ENCODE results near the gene LAMA3. TPM values are rescaled to one million over a fixed set of nuclear protein-coding genes. Genes with fewer than 3 reads are reported as not detected.

The LAMA3 gene
- total and polyA plus RNA-seq, 10 of the 15 experiments (the other 5 are each of a cell fraction or from before 2014, with no cell fraction given) = 0.37 to 6.5 (median 5.4) TPM

GRCh38 chr18:23725827-23726661, 36.8 kb downstream of the LAMA3 start (continued):
- TF ChIP-seq, protein P1, sequence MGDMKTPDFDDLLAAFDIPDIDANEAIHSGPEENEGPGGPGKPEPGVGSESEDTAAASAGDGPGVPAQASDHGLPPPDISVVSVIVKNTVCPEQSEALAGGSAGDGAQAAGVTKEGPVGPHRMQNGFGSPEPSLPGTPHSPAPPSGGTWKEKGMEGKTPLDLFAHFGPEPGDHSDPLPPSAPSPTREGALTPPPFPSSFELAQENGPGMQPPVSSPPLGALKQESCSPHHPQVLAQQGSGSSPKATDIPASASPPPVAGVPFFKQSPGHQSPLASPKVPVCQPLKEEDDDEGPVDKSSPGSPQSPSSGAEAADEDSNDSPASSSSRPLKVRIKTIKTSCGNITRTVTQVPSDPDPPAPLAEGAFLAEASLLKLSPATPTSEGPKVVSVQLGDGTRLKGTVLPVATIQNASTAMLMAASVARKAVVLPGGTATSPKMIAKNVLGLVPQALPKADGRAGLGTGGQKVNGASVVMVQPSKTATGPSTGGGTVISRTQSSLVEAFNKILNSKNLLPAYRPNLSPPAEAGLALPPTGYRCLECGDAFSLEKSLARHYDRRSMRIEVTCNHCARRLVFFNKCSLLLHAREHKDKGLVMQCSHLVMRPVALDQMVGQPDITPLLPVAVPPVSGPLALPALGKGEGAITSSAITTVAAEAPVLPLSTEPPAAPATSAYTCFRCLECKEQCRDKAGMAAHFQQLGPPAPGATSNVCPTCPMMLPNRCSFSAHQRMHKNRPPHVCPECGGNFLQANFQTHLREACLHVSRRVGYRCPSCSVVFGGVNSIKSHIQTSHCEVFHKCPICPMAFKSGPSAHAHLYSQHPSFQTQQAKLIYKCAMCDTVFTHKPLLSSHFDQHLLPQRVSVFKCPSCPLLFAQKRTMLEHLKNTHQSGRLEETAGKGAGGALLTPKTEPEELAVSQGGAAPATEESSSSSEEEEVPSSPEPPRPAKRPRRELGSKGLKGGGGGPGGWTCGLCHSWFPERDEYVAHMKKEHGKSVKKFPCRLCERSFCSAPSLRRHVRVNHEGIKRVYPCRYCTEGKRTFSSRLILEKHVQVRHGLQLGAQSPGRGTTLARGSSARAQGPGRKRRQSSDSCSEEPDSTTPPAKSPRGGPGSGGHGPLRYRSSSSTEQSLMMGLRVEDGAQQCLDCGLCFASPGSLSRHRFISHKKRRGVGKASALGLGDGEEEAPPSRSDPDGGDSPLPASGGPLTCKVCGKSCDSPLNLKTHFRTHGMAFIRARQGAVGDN (IDR thresholded peaks at IDR 0.05) = no peak
- no peak for TF ChIP-seq RFX5 (IDR thresholded peaks at IDR 0.05; ENCODE audit: low read depth, low read length)
- TF ChIP-seq POU2F2 (IDR thresholded peaks at IDR 0.05; ENCODE audit: borderline replicate concordance, low read depth, low read length) = no peak

GRCh38 chr18:23727707-23728493, 38.6 kb downstream of the LAMA3 start:
- Histone ChIP-seq H4K20me1 (ENCODE audit: control insufficient read depth, insufficient read depth) (no peaks in the 10 kb centered on the region), H3K4me2 (ENCODE audit: control insufficient read depth, insufficient read depth) (no peak overlapping the region), H2AFZ (ENCODE audit: control insufficient read depth, low read depth, low read length) (no peak overlapping the region), H3K4me3 (no peak overlapping the region), H3K4me1 (ENCODE audit: control insufficient read depth, insufficient read depth, low read length) (no peaks in the 10 kb centered on the region), H3K79me2 (ENCODE audit: control insufficient read depth, insufficient read depth, low read length) (no peaks in the 10 kb centered on the region), H3K9me3 (replicated peaks; ENCODE audit: control insufficient read depth, insufficient read depth, low read length) (no peaks in the 10 kb centered on the region; the same call in 2 of the 3 replicates), H3K9ac (ENCODE audit: control insufficient read depth, insufficient read depth, low read length) (no peak overlapping the region), H3K27me3 (replicated peaks in 1 of 2; ENCODE audit: control insufficient read depth in 2 of 2, insufficient read depth in 2 of 2, low read length in 1 of 2) (peaks cover 0 to 7% of the 10 kb centered on the region in 2 experiments; a peak in 2 of 4 replicates), H3K36me3 (ENCODE audit: control insufficient read depth in 2 of 2, insufficient read depth in 2 of 2, low read length in 1 of 2) (no peaks in the 10 kb centered on the region), H3K27ac (ENCODE audit: control insufficient read depth, insufficient read depth) (no peak overlapping the region)
- BruUV-seq (replicated peaks) = no TSS peak
- SMC1A ChIA-PET (ENCODE audit: uncharacterized antibody, unreplicated experiment) = interaction anchor here (1.1 kb wide), 1 partner anchor 10 kb away, joined by 3 read pairs; no protein-coding TSS in a partner anchor
- in situ Hi-C loops (cut with MboI) = no loop called here
- CTCF ChIA-PET = no interaction called here
- WGBS (ENCODE audit: insufficient coverage, insufficient replicate concordance, low lambda C conversion rate, missing lambda C conversion rate) = 16% methylated on average over 6 of the region's 6 CpGs
- intact Hi-C loops (cut with micrococcal nuclease; ENCODE audit: unreplicated experiment) = loop anchor here (5.0 kb wide), 1 partner anchor 49 kb away; no protein-coding TSS in a partner anchor
- TF ChIP-seq ZSCAN29 (IDR thresholded peaks at IDR 0.05) (no peak), YBX1 (IDR thresholded peaks at IDR 0.05) (no peak), SUPT20H (IDR thresholded peaks at IDR 0.05; ENCODE audit: borderline replicate concordance, control insufficient read depth, low read depth, low read length) (no peak), IKZF2 (IDR thresholded peaks at IDR 0.05) (no peak), TCF12 (IDR thresholded peaks at IDR 0.05; ENCODE audit: low read depth, low read length) (no peak), BMI1 (IDR thresholded peaks at IDR 0.05; ENCODE audit: borderline replicate concordance) (no peak)
- TF ChIP-seq, protein P2, sequence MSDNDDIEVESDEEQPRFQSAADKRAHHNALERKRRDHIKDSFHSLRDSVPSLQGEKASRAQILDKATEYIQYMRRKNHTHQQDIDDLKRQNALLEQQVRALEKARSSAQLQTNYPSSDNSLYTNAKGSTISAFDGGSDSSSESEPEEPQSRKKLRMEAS (IDR thresholded peaks at IDR 0.05; ENCODE audit: low read depth, low read length) = no peak
- TF ChIP-seq, protein P3, sequence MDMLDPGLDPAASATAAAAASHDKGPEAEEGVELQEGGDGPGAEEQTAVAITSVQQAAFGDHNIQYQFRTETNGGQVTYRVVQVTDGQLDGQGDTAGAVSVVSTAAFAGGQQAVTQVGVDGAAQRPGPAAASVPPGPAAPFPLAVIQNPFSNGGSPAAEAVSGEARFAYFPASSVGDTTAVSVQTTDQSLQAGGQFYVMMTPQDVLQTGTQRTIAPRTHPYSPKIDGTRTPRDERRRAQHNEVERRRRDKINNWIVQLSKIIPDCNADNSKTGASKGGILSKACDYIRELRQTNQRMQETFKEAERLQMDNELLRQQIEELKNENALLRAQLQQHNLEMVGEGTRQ (IDR thresholded peaks at IDR 0.05; ENCODE audit: borderline replicate concordance, low read depth, low read length) = no peak
- RAD21 ChIA-PET (ENCODE audit: unreplicated experiment) = no interaction called here
- FAIRE-seq = no peak
- no peak for ATAC-seq
- no peak for DNase-seq (ENCODE audit: low read depth, low spot score)
- POLR2A ChIA-PET = interaction anchor here (0.7 kb wide), 1 partner anchor 386 kb away, joined by 4 read pairs; no protein-coding TSS in a partner anchor

Data from GM12878 (cell line).